H1 (cell line): ENCODE data around the gene EFR3B. TPM values are rescaled to one million over a fixed set of nuclear protein-coding genes. Genes with fewer than 3 reads are reported as not detected.

Experiments
- CTCF ChIA-PET: fragments of 300-600 bp; sonication (Branson Sonifier 250); formaldehyde crosslinking; loops from one replicate; lab custom pipeline; 2021; ENCODE audit not compliant: partially characterized antibody; lab: Charles Lee
- POLR2A ChIA-PET: fragments of 300-600 bp; sonication (Branson Sonifier 250); formaldehyde crosslinking; loops from one replicate; lab custom pipeline; 2021; ENCODE audit warnings: inconsistent platforms; ENCODE audit not compliant: partially characterized antibody; lab: Charles Lee
- DNase-seq, 2 experiments: peaks; one replicate each; pipeline versions ENCODE4 v3.0.0 to v3.0.0-alpha.2; 2010 to 2022; ENCODE audit warnings: low spot score in 2 of 2, low read depth in 1 of 2, mixed read lengths in 1 of 2
- FAIRE-seq: peaks from 2 replicates; lab custom pipeline; 2011; peaks lifted over from hg19 to GRCh38; lab: Jason Lieb, UNC
- H2AFZ ChIP-seq: 2 replicates; pipeline ENCODE4 v1.8.1; 2012; ENCODE audit warnings: low read length, inconsistent platforms
- H2AK5ac ChIP-seq: 2 replicates; pipeline ENCODE4 v1.6.1; 2013; ENCODE audit warnings: low read depth, low read length
- H2BK120ac ChIP-seq: replicated peaks from 2 replicates; pipeline ENCODE3; 2013; ENCODE audit warnings: low read depth, low read length, inconsistent platforms
- H2BK12ac ChIP-seq: 2 replicates; pipeline ENCODE4 v1.6.1; 2013; ENCODE audit warnings: low read depth, low read length
- H2BK15ac ChIP-seq: 2 replicates; pipeline ENCODE4 v1.6.1; 2013; ENCODE audit warnings: low read length
- H2BK20ac ChIP-seq: 2 replicates; pipeline ENCODE4 v1.6.1; 2013; ENCODE audit warnings: low read length
- H2BK5ac ChIP-seq: 2 replicates; pipeline ENCODE4 v1.6.1; 2013; ENCODE audit warnings: low read depth, low read length
- H3K14ac ChIP-seq: 2 replicates; pipeline ENCODE4 v1.6.1; 2013; ENCODE audit warnings: inconsistent platforms; ENCODE audit not compliant: insufficient read length
- H3K18ac ChIP-seq: 2 replicates; pipeline ENCODE4 v1.6.1; 2013; ENCODE audit warnings: low read length; ENCODE audit errors: extremely low read depth
- H3K23ac ChIP-seq: 2 replicates; pipeline ENCODE4 v1.6.1; 2013; ENCODE audit warnings: inconsistent platforms; ENCODE audit not compliant: insufficient read length
- H3K23me2 ChIP-seq: 2 replicates; pipeline ENCODE4 v1.6.1; 2013; ENCODE audit warnings: low read depth, low read length
- H3K27ac ChIP-seq: 2 replicates; pipeline ENCODE4 v1.6.1; 2011; ENCODE audit warnings: low read depth, low read length, inconsistent platforms
- H3K27me3 ChIP-seq, 4 experiments: replicated peaks in 1 of 4; 1 replicate in 1 of 4; 2 replicates in 3 of 4; pipeline versions ENCODE4 v1.6.1 to v1.8.1; 2011 to 2013; ENCODE audit warnings: low read length in 3 of 4, mild to moderate bottlenecking in 3 of 4, inconsistent platforms in 2 of 4, mixed read lengths in 2 of 4, moderate library complexity in 1 of 4; ENCODE audit not compliant: control insufficient read depth in 3 of 4, insufficient read depth in 3 of 4; ENCODE audit errors: extremely low read depth in 1 of 4
- H3K36me3 ChIP-seq, 4 experiments: 2 replicates each; pipeline versions ENCODE4 v1.6.1 to v1.8.1; 2011 to 2013; ENCODE audit warnings: mild to moderate bottlenecking in 4 of 4, low read length in 3 of 4, moderate library complexity in 2 of 4, control low read depth in 1 of 4, inconsistent platforms in 1 of 4; ENCODE audit not compliant: insufficient read depth in 4 of 4, control insufficient read depth in 2 of 4
- H3K4ac ChIP-seq: replicated peaks from 2 replicates; pipeline ENCODE3; 2013; ENCODE audit warnings: low read length, low read depth, mixed read lengths, inconsistent platforms; ENCODE audit not compliant: insufficient read length
- H3K4me1 ChIP-seq, 4 experiments: replicated peaks in 1 of 4; 1 replicate in 1 of 4; 2 replicates in 3 of 4; pipeline versions ENCODE4 v1.6.1 to v1.8.1; 2011 to 2013; ENCODE audit warnings: low read length in 3 of 4, inconsistent platforms in 2 of 4, mixed read lengths in 1 of 4; ENCODE audit not compliant: insufficient read depth in 4 of 4, control insufficient read depth in 3 of 4
- H3K4me2 ChIP-seq, 2 experiments: 2 replicates each; pipeline versions ENCODE4 v1.6.1 to v1.8.1; 2011 to 2013; ENCODE audit warnings: low read depth in 2 of 2, low read length in 2 of 2, control low read depth in 1 of 2, inconsistent platforms in 1 of 2, mild to moderate bottlenecking in 1 of 2; ENCODE audit not compliant: insufficient read depth in 1 of 2
- H3K4me3 ChIP-seq, 4 experiments: fragments of 200-600, 300-600 bp in 1 of 4; sonication (generic), shearing (Covaris generic), sonication (Bioruptor Twin) in 1 of 4; 2 replicates each; pipeline versions ENCODE4 v1.5.1 to v1.8.1; 2011 to 2016; ENCODE audit warnings: low read length in 4 of 4, low read depth in 3 of 4, control low read depth in 2 of 4, inconsistent platforms in 2 of 4, mild to moderate bottlenecking in 2 of 4, mixed read lengths in 1 of 4, moderate library complexity in 1 of 4; ENCODE audit not compliant: insufficient read depth in 2 of 4; ENCODE audit errors: extremely low read depth in 1 of 4
- H3K56ac ChIP-seq: replicated peaks from 2 replicates; pipeline ENCODE3; 2013; ENCODE audit warnings: low read depth, mild to moderate bottlenecking, mixed read lengths, low read length, inconsistent platforms; ENCODE audit not compliant: insufficient read length
- H3K79me1 ChIP-seq: 2 replicates; pipeline ENCODE4 v1.6.1; 2013; ENCODE audit warnings: low read depth, low read length, control low read depth
- H3K79me2 ChIP-seq, 2 experiments: 2 replicates each; pipeline versions ENCODE4 v1.6.1 to v1.8.1; 2012 to 2013; ENCODE audit warnings: low read length in 2 of 2, mild to moderate bottlenecking in 2 of 2, inconsistent platforms in 1 of 2; ENCODE audit not compliant: insufficient read depth in 2 of 2, control insufficient read depth in 1 of 2
- H3K9ac ChIP-seq, 4 experiments: replicated peaks in 1 of 4; 1 replicate in 1 of 4; 2 replicates in 3 of 4; pipeline versions ENCODE4 v1.6.1 to v1.8.1; 2011 to 2013; ENCODE audit warnings: low read depth in 3 of 4, low read length in 3 of 4, control low read depth in 2 of 4, mild to moderate bottlenecking in 2 of 4, moderate library complexity in 2 of 4, inconsistent platforms in 1 of 4; ENCODE audit errors: extremely low read depth in 1 of 4
- H3K9me3 ChIP-seq, 2 experiments: 2 replicates each; pipeline versions ENCODE4 v1.6.1 to v1.8.1; 2012 to 2013; ENCODE audit warnings: mild to moderate bottlenecking in 2 of 2, moderate library complexity in 2 of 2, control low read depth in 1 of 2, inconsistent platforms in 1 of 2, low read depth in 1 of 2, low read length in 1 of 2, mixed read lengths in 1 of 2; ENCODE audit not compliant: insufficient read depth in 2 of 2
- H4K20me1 ChIP-seq, 2 experiments: replicated peaks in 1 of 2; 2 replicates each; pipeline versions ENCODE3 to v1.8.1; 2011 to 2013; ENCODE audit warnings: inconsistent platforms in 2 of 2, low read length in 2 of 2, mild to moderate bottlenecking in 1 of 2; ENCODE audit not compliant: insufficient read depth in 2 of 2, control insufficient read depth in 1 of 2
- H4K5ac ChIP-seq: 2 replicates; pipeline ENCODE4 v1.6.1; 2013; ENCODE audit warnings: low read length, low read depth, mixed read lengths, inconsistent platforms; ENCODE audit not compliant: insufficient read length
- H4K8ac ChIP-seq: 2 replicates; pipeline ENCODE4 v1.8.0; 2013; ENCODE audit warnings: mild to moderate bottlenecking, moderate library complexity, low read length, inconsistent platforms; ENCODE audit not compliant: insufficient read depth; ENCODE audit errors: extremely low read depth
- H4K91ac ChIP-seq: replicated peaks from 2 replicates; pipeline ENCODE3; 2013; ENCODE audit warnings: low read length, mixed read lengths, inconsistent platforms; ENCODE audit not compliant: insufficient read length
- ASH2L ChIP-seq: fragments of 200-600, 300-600 bp; sonication (generic); IDR thresholded peaks from one replicate; pipeline ENCODE4 v1.7.1; 2017; ENCODE audit warnings: low read length
- CEBPB ChIP-seq: IDR thresholded peaks from 2 replicates; pipeline ENCODE4 v1.6.1; 2012; ENCODE audit warnings: low read depth, low read length
- PHF8 ChIP-seq: fragments of 200-600 bp; sonication (generic); conservative IDR thresholded peaks from 2 replicates; pipeline ENCODE4 v1.7.1; 2012; ENCODE audit warnings: low read depth, mild to moderate bottlenecking, inconsistent platforms, low read length, moderate library complexity
- SAP30 ChIP-seq: fragments of 300-600 bp; sonication (generic); IDR thresholded peaks from 2 replicates; pipeline ENCODE4 v1.7.1; 2012; ENCODE audit warnings: low read length, moderate library complexity, mild to moderate bottlenecking, inconsistent platforms; ENCODE audit not compliant: insufficient read depth, insufficient replicate concordance
- USF2 ChIP-seq: IDR thresholded peaks from 2 replicates; pipeline ENCODE4 v1.6.1; 2011; ENCODE audit warnings: low read length, improper control_type of control experiment
- YY1 ChIP-seq: IDR thresholded peaks from 2 replicates; pipeline ENCODE4 v1.6.1; 2011; ENCODE audit warnings: low read depth, mild to moderate bottlenecking, low read length
- WGBS, 2 experiments: shearing (Covaris generic) in 1 of 2; methylation state at CpG; one replicate each; pipeline versions ENCODE4 v1.1.6 to v1.1.7; 2013 to 2015; ENCODE audit warnings: low lambda C conversion rate in 2 of 2, mixed read lengths in 2 of 2, inconsistent platforms in 1 of 2, low coverage in 1 of 2, missing lambda C conversion rate in 1 of 2; ENCODE audit not compliant: insufficient replicate concordance in 2 of 2, insufficient coverage in 1 of 2, insufficient read length in 1 of 2; ENCODE audit errors: extremely low coverage in 1 of 2, missing lambda C conversion rate in 1 of 2; 5-methylcytosine and 5-hydroxymethylcytosine counted together
- polyA plus RNA-seq, 7 experiments: library from polyadenylated mRNA; depleted of rRNA in 3 of 7; stranded (reverse) in 5 of 7; unstranded in 2 of 7; fragments of >200 nt in 5 of 7; fragments of 200-250 nt in 2 of 7; gene quantifications; 1 replicate in 5 of 7; 2 replicates in 1 of 7; 4 replicates in 1 of 7; pipeline versions ENCODE4 v1.2.1 to v1.2.3, GENCODE V29; 2011 to 2013; ENCODE audit warnings: missing spikeins in 2 of 7, mixed read lengths in 2 of 7
- total RNA-seq: library from RNA; stranded (reverse); fragmentation: NEBNext Ultra II Directional; extraction: Animal tissue kit (Norgen Biotek cat#: 25700); gene quantifications from 2 replicates; pipeline ENCODE4 v1.2.1, GENCODE V29; 2021

EFR3B gene
- total and polyA plus RNA-seq, 2 of the 8 experiments (the other 6 are each of a cell fraction or from before 2014, with no cell fraction given) = 3.4 to 9.6 TPM

GRCh38 chr2:25026008-25026530 is 15.8 kb upstream of the EFR3B start:
- no peaks in the 10 kb centered on the region for H3K4me1 ChIP-seq
- no peaks in the 10 kb centered on the region for H3K79me2 ChIP-seq
- WGBS, 2 experiments = 87% methylated on average over 9 of the region's 9 CpGs; no CpG with 5 or more reads in 1 of the 2 experiments
- no peak overlapping the region for H3K4me2 ChIP-seq
- no peak overlapping the region for H2AK5ac ChIP-seq
- ChIA-PET POLR2A (no interaction called here), CTCF (interaction anchor here (0.9 kb wide), 1 partner anchor 51 kb away, joined by 3 read pairs; no protein-coding TSS in a partner anchor)
- H3K23ac ChIP-seq = no peak overlapping the region
- H3K4me3 ChIP-seq = no peak overlapping the region
- no peak overlapping the region for H2AFZ ChIP-seq
- no peaks in the 10 kb centered on the region for H3K79me1 ChIP-seq
- no peaks in the 10 kb centered on the region for H3K9me3 ChIP-seq
- H4K5ac ChIP-seq = no peak overlapping the region
- H3K27me3 ChIP-seq = no peaks in the 10 kb centered on the region
- H2BK12ac ChIP-seq = no peak overlapping the region
- no peak overlapping the region for H2BK5ac ChIP-seq
- H3K9ac ChIP-seq = no peak overlapping the region
- FAIRE-seq = no peak
- H3K23me2 ChIP-seq = no peaks in the 10 kb centered on the region
- no peak overlapping the region for H3K27ac ChIP-seq
- H3K56ac ChIP-seq = no peak overlapping the region
- no peak overlapping the region for H2BK15ac ChIP-seq
- H4K20me1 ChIP-seq = no peaks in the 10 kb centered on the region
- no peak overlapping the region for H2BK120ac ChIP-seq
- H4K91ac ChIP-seq = no peak overlapping the region
- no peak overlapping the region for H2BK20ac ChIP-seq
- H4K8ac ChIP-seq = no peak overlapping the region
- DNase-seq = no peak
- H3K4ac ChIP-seq = no peak overlapping the region
- H3K14ac ChIP-seq = no peak overlapping the region
- H3K18ac ChIP-seq = no peak overlapping the region
- no peaks in the 10 kb centered on the region for H3K36me3 ChIP-seq
- TF ChIP-seq SAP30 (no peak), PHF8 (no peak), CEBPB (no peak), ASH2L (no peak), YY1 (no peak), USF2 (no peak)
